Thymus (tissue), 11 donors: ENCODE data around the gene CLCN4. TPM values are rescaled to one million over a fixed set of nuclear protein-coding genes. Genes with fewer than 3 reads are reported as not detected.
A peak's percentile ranks its signal among the peaks of the same experiment; 100 is the strongest.

Experiments
- DNase-seq, 9 donors: peaks; one replicate each; pipeline ENCODE4 v3.0.0-alpha.2; 2013; ENCODE audit warnings: low spot score in 9 of 9, low read depth in 6 of 9, missing footprints in 1 of 9
- H3K27ac ChIP-seq, 2 donors: one replicate each; pipeline ENCODE4 v1.5.1; 2013; ENCODE audit warnings: control low read depth in 1 of 2, low read depth in 1 of 2, low read length in 1 of 2, mild to moderate bottlenecking in 1 of 2, moderate library complexity in 1 of 2
- H3K27me3 ChIP-seq, 2 donors: one replicate each; pipeline ENCODE4 v1.5.1; 2013; ENCODE audit warnings: low read length in 1 of 2; ENCODE audit not compliant: control insufficient read depth in 2 of 2, insufficient read depth in 1 of 2
- H3K36me3 ChIP-seq, 2 donors: one replicate each; pipeline ENCODE4 v1.5.1; 2013; ENCODE audit warnings: low read length in 1 of 2, mild to moderate bottlenecking in 1 of 2, moderate library complexity in 1 of 2; ENCODE audit not compliant: control insufficient read depth in 2 of 2, insufficient read depth in 2 of 2
- H3K4me1 ChIP-seq, 2 donors: one replicate each; pipeline ENCODE4 v1.5.1; 2013; ENCODE audit warnings: low read length in 2 of 2; ENCODE audit not compliant: control insufficient read depth in 2 of 2, insufficient read depth in 2 of 2
- H3K4me3 ChIP-seq, 2 donors: one replicate each; pipeline ENCODE4 v1.5.1; 2013; ENCODE audit warnings: low read length in 2 of 2, control low read depth in 1 of 2, mild to moderate bottlenecking in 1 of 2
- H3K9me3 ChIP-seq, 2 donors: one replicate each; pipeline ENCODE4 v1.5.1; 2013; ENCODE audit warnings: low read length in 1 of 2, mild to moderate bottlenecking in 1 of 2; ENCODE audit not compliant: control insufficient read depth in 2 of 2, insufficient read depth in 1 of 2
- WGBS: extraction: QIAGEN DNeasy Blood & Tissue Kit; methylation state at CpG from one replicate; pipeline ENCODE4 v1.1.7; 2013; 5-methylcytosine and 5-hydroxymethylcytosine counted together
- polyA plus RNA-seq: library from polyadenylated mRNA; stranded (reverse); fragments of 200-250 nt; gene quantifications from one replicate; pipeline ENCODE4 v1.2.3, GENCODE V29; 2013
- total RNA-seq: library from RNA; stranded (reverse); fragments of 120-200 nt; gene quantifications from one replicate; pipeline ENCODE4 v1.2.4, GENCODE V29; 2013
- donor health status: healthy.

The CLCN4 gene
- total and polyA plus RNA-seq, 2 donors: 2.2 to 2.6 TPM

DNA sequence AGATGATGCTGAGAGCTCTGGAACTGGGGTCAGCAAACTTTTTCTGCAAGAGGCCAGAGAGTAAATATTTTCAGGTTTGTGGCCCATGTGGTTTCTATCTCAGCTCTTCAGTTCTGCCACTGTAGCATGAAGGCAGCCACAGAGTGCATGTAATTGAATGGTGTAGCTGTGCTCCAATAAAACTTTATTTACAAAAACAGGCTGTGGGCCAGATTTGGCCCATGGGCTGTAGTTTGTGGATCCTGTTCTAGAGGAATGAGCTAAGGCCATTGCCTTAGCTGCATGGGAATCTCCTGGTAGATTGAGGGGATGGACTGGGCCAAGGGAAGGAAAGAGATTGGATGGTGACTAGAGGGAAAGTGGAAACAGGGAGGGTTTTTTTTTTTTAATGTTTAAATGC is 36.8 kb downstream of the CLCN4 start:
- Histone ChIP-seq H3K4me1 (no peaks in the 10 kb centered on the region), H3K36me3 (no peaks in the 10 kb centered on the region), H3K9me3 (no peaks in the 10 kb centered on the region), H3K27me3 (no peaks in the 10 kb centered on the region), H3K4me3 (no peak overlapping the region), H3K27ac (no peak overlapping the region)
- DNase-seq: no peak

DNA sequence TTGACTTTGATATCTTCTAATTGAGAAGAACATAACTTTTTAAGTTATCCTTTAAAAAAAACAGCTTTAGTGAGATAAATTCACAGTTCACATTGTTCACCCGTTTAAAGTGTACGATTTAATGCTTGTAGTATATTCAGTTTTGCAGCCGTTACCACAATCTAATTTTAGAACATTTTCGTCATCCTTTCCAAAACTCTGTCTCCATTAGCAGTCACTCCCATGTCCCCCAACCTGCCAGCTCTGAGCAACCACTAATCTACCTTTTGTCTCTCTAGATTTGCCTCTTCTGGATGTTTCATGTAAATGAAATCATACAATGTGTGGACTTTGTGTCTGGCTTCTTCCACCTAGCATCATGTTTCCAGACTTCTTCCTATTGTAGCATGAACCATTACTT is 38.6 kb downstream of the CLCN4 start:
- H3K27me3 ChIP-seq: no peaks in the 10 kb centered on the region
- H3K27ac ChIP-seq: no peak overlapping the region
- no peak for DNase-seq
- H3K9me3 ChIP-seq: no peaks in the 10 kb centered on the region
- no peaks in the 10 kb centered on the region for H3K36me3 ChIP-seq
- no peak overlapping the region for H3K4me3 ChIP-seq
- no peaks in the 10 kb centered on the region for H3K4me1 ChIP-seq
- WGBS: 79% methylated on average over 4 of the region's 4 CpGs

DNA sequence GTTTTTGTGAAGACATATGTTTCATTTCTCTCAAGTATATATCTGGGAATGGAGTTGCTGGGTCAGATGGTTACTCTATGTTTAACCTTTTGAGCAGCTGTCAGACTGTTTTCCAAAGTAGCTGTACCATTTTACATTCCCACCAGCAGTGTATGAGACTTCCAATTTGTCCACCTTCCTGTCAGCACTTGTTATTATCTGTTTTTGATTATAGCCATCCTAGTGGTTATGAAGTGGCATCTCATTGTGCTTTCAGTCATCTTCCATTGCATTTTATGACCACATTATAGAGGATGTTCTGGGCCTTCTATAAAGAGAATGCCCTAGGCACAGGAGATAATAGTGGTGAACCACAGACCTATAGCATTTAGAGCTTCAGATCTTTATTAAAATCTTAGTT is 39.2 kb downstream of the CLCN4 start:
- Histone ChIP-seq H3K27me3 (no peaks in the 10 kb centered on the region), H3K36me3 (no peaks in the 10 kb centered on the region), H3K4me3 (no peak overlapping the region), H3K4me1 (no peaks in the 10 kb centered on the region), H3K27ac (no peak overlapping the region), H3K9me3 (no peaks in the 10 kb centered on the region)
- DNase-seq: no peak

DNA sequence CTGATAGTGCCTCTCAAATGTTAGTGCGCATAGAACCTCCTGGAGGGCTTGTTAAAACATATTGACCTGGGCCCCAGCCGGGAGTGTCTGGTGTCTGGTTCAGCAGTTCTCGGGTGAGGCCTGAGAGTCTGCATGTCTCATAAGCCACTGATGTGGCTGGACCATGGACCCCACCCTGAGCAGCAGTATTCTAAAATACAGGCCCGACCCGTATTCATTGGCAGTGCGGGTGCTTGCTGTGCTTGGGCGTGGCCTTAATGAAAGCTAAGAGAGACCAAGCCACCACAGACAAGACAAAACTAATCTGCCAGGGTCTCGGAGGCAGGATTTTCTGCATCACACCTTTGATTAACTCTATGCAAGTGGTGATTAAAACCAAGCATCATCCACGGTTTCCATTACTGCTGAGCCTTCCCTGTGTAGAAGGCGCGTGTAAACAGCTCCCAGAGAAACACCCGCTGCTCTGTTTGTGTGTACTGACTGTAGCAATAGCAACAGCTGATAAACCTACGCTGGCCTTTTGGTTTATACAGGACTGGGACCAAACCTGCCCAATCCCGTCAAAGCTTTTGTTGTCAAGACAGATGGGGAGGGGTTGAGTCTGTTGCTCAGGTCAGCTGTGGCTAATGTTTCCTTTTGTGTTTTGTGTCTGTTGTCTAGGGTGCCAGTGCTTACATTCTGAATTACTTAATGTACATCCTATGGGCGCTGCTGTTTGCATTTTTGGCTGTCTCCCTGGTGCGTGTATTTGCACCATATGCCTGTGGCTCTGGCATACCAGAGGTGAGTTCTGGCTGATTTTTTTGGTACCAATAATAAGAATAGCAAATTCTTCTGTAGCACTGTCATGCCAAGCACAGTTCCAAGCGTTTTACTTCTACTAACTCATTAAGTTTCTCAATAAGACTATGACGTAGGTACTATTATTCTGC is 40.8 kb downstream of the CLCN4 start:
- H3K27ac ChIP-seq: no peak overlapping the region

GRCh38 chrX:10198254-10198653 is 41.5 kb downstream of the CLCN4 start:
- no peaks in the 10 kb centered on the region for H3K9me3 ChIP-seq
- no peak overlapping the region for H3K4me3 ChIP-seq
- H3K27ac ChIP-seq: no peak overlapping the region
- H3K4me1 ChIP-seq: no peaks in the 10 kb centered on the region
- H3K36me3 ChIP-seq: no peaks in the 10 kb centered on the region
- H3K27me3 ChIP-seq: no peaks in the 10 kb centered on the region
- DNase-seq: no peak
- 93% methylated on average over 5 of the region's 5 CpGs for WGBS

More for the DNA sequence above, 40.8 kb downstream of the CLCN4 start:
- Histone ChIP-seq H3K36me3 (no peaks in the 10 kb centered on the region), H3K27me3 (no peaks in the 10 kb centered on the region), H3K4me1 (no peaks in the 10 kb centered on the region), H3K9me3 (no peaks in the 10 kb centered on the region), H3K4me3 (no peak overlapping the region)
- WGBS: 96% methylated on average over 18 of the region's 18 CpGs
- DNase-seq: no peak

GRCh38 chrX:10199212-10199611 is 42.4 kb downstream of the CLCN4 start:
- H3K36me3 ChIP-seq: no peaks in the 10 kb centered on the region
- H3K4me1 ChIP-seq: no peaks in the 10 kb centered on the region
- no peaks in the 10 kb centered on the region for H3K27me3 ChIP-seq
- no peak overlapping the region for H3K27ac ChIP-seq
- no peak overlapping the region for H3K4me3 ChIP-seq
- no peaks in the 10 kb centered on the region for H3K9me3 ChIP-seq
- 9% methylated on average over 6 of the region's 6 CpGs for WGBS
- DNase-seq: peak in 6 of 9 donors; percentile 0 to 51 (median 9)

- no peaks in the 10 kb centered on the region for H3K36me3 ChIP-seq
- no peak overlapping the region for H3K27ac ChIP-seq
- H3K4me3 ChIP-seq: no peak overlapping the region
- DNase-seq: no peak
- no peaks in the 10 kb centered on the region for H3K27me3 ChIP-seq
- no peaks in the 10 kb centered on the region for H3K9me3 ChIP-seq
- 93% methylated on average over 3 of the region's 3 CpGs for WGBS
- no peaks in the 10 kb centered on the region for H3K4me1 ChIP-seq
Observed at GRCh38 chrX:10203617-10204016, 46.8 kb downstream of the CLCN4 start.

- no peak overlapping the region for H3K27ac ChIP-seq
- H3K4me3 ChIP-seq: no peak overlapping the region
- no peaks in the 10 kb centered on the region for H3K36me3 ChIP-seq
- no peaks in the 10 kb centered on the region for H3K9me3 ChIP-seq
- H3K27me3 ChIP-seq: no peaks in the 10 kb centered on the region
- 97% methylated on average over 9 of the region's 9 CpGs for WGBS
- no peak for DNase-seq
- H3K4me1 ChIP-seq: no peaks in the 10 kb centered on the region
Observed at GRCh38 chrX:10206317-10206716, 49.5 kb downstream of the CLCN4 start.

DNA sequence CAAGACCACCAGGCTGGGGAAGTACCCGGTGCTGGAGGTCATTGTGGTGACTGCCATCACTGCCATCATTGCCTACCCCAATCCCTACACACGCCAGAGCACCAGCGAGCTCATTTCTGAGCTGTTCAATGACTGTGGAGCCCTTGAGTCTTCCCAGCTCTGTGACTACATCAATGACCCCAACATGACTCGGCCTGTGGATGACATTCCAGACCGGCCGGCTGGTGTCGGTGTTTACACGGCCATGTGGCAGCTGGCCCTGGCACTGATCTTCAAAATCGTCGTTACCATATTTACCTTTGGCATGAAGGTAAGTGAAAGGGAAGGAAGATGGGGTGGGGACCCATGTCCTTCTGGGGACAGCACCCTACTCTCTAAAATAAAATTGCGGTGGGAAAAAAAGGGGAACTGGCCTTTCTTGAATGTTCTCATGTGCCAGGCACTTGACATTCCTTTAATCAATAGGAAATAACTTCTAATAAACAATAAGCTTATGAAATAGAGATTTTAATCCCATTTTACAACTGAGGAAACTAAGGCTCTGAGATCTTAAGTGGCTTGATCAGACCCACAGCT is 51.6 kb downstream of the CLCN4 start:
- Histone ChIP-seq H3K4me3 (no peak overlapping the region), H3K36me3 (no peaks in the 10 kb centered on the region), H3K27ac (no peak overlapping the region), H3K4me1 (no peaks in the 10 kb centered on the region), H3K27me3 (no peaks in the 10 kb centered on the region), H3K9me3 (no peaks in the 10 kb centered on the region)
- WGBS: 94% methylated on average over 11 of the region's 11 CpGs
- no peak for DNase-seq
